Mucosa of descending colon (tissue), 3 donors: Measurements from ENCODE around the gene FAM184B. TPM values are rescaled to one million over a fixed set of nuclear protein-coding genes. Genes with fewer than 3 reads are reported as not detected.

Experiments used
- ATAC-seq: fragments of 200-7000 bp; cut with Tn5 transposase; one replicate; pipeline ENCODE4 v1.9.1; 2020; ENCODE audit warnings: mild to moderate bottlenecking, moderate library complexity
- DNase-seq, 3 donors: peaks; one replicate each; pipeline ENCODE4 v3.0.0-alpha.2; 2020
- H3K36me3 ChIP-seq: fragments of 200-600 bp; one replicate; pipeline ENCODE4 v1.8.0; 2021; ENCODE audit warnings: low read depth, mild to moderate bottlenecking
- H3K4me1 ChIP-seq: fragments of 200-600 bp; one replicate; pipeline ENCODE4 v1.8.0; 2021; ENCODE audit warnings: low read depth, mild to moderate bottlenecking
- H3K4me3 ChIP-seq: fragments of 200-600 bp; one replicate; pipeline ENCODE4 v1.8.0; 2021; ENCODE audit warnings: mild to moderate bottlenecking
- H3K9me3 ChIP-seq: fragments of 200-600 bp; one replicate; pipeline ENCODE4 v1.8.0; 2021; ENCODE audit warnings: mild to moderate bottlenecking
- intact Hi-C, 2 donors: fragments of 100-400 bp; cut with DNase I in 1 of 2; cut with micrococcal nuclease in 1 of 2; formaldehyde crosslinking; loops; one replicate each; pipeline versions ENCODE4 v1.11.0 to v1.11.1; 2022; cut with DNase I, micrococcal nuclease
- long read RNA-seq, 2 donors: library from polyadenylated mRNA; unstranded; transcript quantifications; one replicate each; pipeline ENCODE4 v2.0.0, GENCODE V29; 2019 to 2021
- total RNA-seq, 3 donors: library from RNA; stranded (reverse); fragmentation: NEBNext Ultra II Directional in 2 of 3; extraction: Animal tissue kit (Norgen Biotek cat#: 25700) in 2 of 3; gene quantifications; one replicate each; pipeline versions ENCODE4 v1.2.1 to v1.2.4, GENCODE V29; 2021 to 2023
- TF ChIP-seq, protein P1 (sequence below): fragments of 200-600 bp; IDR thresholded peaks from one replicate; pipeline ENCODE4 v1.8.0; 2022; ENCODE audit warnings: antibody characterized with exemption, mild to moderate bottlenecking
- donor health status: DM: no; HTN: no; CAD: no; lungs with moderate emphysema.
- donor health status: DM: no; HTN: no; CAD: no.
- donor health status: DM: no; HTN: yes; CAD: no.

The FAM184B gene
- total RNA-seq, result under 1 TPM; 0.13 to 0.61 (median 0.41) TPM
- long read RNA-seq, donor 1, partial matches to known transcripts, result 0 of 2 reads
- long read RNA-seq, donor 1, other reads (novel, unspliced or antisense), result 2 of 2 reads
- long read RNA-seq, donor 2, partial matches to known transcripts, result 0 of 7 reads
- long read RNA-seq, donor 2, other reads (novel, unspliced or antisense), result 7 of 7 reads

DNA sequence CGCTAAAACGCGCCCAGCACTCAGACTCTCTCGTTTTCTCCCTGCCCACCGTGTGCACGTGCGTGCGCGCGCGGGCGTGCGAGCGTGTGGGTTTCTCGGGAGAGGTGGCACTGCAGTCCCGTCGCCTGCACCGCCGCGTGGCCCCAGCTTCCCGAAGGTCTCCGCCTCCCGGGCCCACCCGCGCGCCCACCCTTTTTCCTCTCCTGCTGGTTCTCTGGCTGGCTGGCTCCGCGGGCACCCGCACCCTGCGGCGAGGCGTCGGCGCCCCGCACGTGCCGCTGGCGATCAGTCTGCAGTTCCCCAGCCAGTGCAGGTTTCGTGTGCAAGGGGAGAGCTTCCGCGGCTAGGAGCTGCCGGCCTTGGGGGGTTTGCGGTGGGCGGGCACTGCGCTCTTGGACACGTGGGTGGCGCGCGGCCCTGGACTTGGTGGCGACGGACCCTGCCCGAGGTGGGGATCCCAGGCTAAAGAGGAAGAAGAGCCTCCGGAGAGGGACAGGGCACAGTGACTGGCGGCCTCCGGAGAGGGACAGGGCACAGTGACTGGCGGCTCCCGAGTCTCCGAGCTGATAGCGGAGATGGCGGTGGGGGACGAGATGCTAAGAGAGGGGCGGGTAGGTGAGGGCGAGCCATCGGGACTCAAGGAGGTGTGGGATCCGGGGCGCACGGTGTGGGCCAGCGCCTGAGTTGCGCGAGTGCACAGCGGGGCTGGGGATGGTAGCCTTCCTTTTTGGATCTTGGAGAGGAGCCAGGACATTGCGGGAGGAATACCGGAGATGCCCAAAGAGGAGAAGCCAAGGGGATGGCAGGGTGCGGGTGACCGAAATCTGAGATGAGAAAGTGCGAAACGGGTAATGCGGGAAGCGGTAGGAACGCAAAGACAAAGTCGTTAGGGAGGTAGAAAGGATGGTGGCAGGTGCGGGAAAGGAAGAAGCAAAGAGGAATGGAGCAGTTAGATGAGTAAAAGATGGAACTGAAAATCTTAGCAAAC is at the start of gene FAM184B:
FAM184B (minus strand) TSS at position 322 of the 988 bp plus-strand sequence. CDS start 322 bp downstream, outside the sequence.
- TF ChIP-seq, protein P1, sequence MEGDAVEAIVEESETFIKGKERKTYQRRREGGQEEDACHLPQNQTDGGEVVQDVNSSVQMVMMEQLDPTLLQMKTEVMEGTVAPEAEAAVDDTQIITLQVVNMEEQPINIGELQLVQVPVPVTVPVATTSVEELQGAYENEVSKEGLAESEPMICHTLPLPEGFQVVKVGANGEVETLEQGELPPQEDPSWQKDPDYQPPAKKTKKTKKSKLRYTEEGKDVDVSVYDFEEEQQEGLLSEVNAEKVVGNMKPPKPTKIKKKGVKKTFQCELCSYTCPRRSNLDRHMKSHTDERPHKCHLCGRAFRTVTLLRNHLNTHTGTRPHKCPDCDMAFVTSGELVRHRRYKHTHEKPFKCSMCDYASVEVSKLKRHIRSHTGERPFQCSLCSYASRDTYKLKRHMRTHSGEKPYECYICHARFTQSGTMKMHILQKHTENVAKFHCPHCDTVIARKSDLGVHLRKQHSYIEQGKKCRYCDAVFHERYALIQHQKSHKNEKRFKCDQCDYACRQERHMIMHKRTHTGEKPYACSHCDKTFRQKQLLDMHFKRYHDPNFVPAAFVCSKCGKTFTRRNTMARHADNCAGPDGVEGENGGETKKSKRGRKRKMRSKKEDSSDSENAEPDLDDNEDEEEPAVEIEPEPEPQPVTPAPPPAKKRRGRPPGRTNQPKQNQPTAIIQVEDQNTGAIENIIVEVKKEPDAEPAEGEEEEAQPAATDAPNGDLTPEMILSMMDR, result no peak
- Histone ChIP-seq H3K4me3 (no peak within 1 kb of the TSS), H3K36me3 (no peaks in the 10 kb centered on the region), H3K4me1 (peaks cover 14% of the 10 kb centered on the region), H3K9me3 (no peaks in the 10 kb centered on the region)
- intact Hi-C loops, result no loop called here
- DNase-seq, result no peak
- peak; percentile 30 for ATAC-seq

DNA sequence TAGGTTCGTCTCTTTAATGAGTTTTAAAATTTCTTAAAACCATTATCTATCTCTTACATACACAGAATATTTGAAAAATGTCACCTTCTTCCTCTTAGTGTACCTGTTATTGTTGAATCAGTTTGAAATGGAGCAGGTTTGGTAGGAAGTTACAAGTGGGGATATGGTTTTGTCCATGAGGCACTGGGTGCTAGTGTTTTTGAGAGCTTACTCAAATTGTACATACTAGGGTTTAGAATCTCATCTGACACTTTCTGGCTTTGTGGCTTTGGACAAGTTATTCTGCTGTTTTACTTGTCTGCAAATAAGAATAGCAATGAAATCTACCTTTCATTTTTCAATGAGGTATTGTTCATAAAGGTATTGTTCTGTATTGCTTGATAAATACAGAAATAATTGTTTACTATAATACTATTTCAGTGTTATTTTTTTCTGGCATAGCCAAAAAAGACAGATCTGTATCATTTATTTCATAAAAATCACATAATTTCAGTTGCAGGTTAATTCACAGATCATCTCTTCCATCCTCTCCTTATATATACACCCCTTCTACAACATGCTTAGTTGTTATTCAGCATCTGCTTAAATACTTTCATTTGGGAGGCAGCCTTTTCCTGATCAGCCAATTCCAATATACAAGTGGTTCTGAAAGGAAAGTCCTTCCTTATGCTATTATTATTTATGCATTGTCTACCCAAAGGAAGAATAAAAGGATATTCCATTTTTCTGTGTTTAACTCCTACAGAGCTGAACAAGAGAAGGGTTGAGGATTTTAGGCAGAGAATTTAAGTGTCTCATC is 42.6 kb upstream of the FAM184B start:
- H3K36me3 ChIP-seq, result no peaks in the 10 kb centered on the region
- intact Hi-C loops, result no loop called here

DNA sequence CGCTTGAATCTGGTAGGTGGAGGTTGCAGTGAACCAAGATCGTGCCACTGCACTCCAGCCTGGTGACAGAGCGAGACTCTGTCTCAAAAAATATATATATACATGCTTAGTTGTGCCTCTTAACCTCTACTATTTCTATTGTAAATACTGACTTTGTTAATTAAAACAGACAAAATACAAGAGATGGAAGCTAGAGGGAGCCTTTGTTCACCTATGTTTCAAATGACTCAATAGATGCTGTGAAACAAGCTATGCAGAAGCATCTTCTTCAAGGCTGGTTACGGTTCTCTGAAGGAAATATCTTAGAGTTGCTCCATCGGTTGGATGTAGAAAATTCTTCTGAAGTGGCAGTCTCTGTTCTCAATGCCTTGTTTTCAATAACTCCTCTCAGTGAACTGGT is 35.6 kb upstream of the FAM184B start:
- no peaks in the 10 kb centered on the region for H3K9me3 ChIP-seq
- TF ChIP-seq, protein P1, result peak; percentile 25
- no peaks in the 10 kb centered on the region for H3K4me1 ChIP-seq
- ATAC-seq (peak; percentile 69), DNase-seq (peak in 1 of 3 donors; percentile 12)
- no peak overlapping the region for H3K4me3 ChIP-seq
- H3K36me3 ChIP-seq, result no peaks in the 10 kb centered on the region
- intact Hi-C loops, result loop anchor here in 1 of 2 donors (5.0 kb wide), 1 partner anchor 550 kb away; no protein-coding TSS in a partner anchor

More for the DNA sequence above, 42.6 kb upstream of the FAM184B start:
- TF ChIP-seq, protein P1, result no peak
- no peaks in the 10 kb centered on the region for H3K9me3 ChIP-seq
- DNase-seq, result no peak
- H3K4me3 ChIP-seq, result no peak overlapping the region
- H3K4me1 ChIP-seq, result no peaks in the 10 kb centered on the region
- ATAC-seq, result no peak

DNA sequence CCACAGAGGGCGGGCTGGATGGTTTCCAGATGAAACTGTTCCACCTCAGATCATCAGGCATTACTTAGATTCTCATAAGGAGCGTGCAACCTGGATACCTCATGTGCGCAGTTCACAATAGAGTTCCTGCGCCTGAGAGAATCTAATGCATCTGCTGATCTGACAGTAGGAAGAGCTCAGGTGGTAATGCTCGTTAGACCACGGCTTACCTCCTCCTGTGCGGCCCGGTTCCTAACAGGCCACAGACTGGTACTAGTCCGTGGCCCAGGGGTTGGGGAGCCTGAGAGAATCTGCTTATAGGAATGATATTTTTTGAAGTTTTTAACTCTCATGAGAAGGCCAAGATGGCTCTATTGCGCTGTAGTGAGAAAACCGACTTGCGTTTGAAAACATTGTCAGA is 34.7 kb upstream of the FAM184B start:
- ATAC-seq, result no peak
- H3K4me1 ChIP-seq, result no peaks in the 10 kb centered on the region
- H3K4me3 ChIP-seq, result no peak overlapping the region
- H3K36me3 ChIP-seq, result no peaks in the 10 kb centered on the region
- no peak for DNase-seq
- intact Hi-C loops, result loop anchor here in 1 of 2 donors (5.0 kb wide), 1 partner anchor 551 kb away; no protein-coding TSS in a partner anchor
- TF ChIP-seq, protein P1, result no peak
- no peaks in the 10 kb centered on the region for H3K9me3 ChIP-seq

DNA sequence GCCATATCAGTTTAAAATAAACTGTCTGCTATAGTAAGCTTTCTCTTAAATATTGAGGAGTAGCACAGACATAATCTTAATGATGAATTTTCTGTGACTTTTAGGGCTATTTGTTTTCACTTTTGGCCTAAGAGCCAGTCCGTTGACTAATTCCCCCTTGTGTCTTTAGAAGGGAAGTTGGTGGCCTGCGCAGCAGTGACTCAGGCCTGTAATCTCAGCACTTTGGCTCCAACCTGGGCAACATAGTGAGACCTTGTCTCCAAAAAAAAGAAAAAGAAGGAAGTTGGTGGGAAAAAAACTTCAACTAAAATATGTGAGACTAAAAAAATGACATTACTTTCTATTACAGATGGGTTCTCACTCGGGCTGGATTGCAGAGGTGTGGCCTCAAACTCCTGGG is 32.7 kb upstream of the FAM184B start:
- no peaks in the 10 kb centered on the region for H3K36me3 ChIP-seq
- DNase-seq (no peak), ATAC-seq (no peak)
- TF ChIP-seq, protein P1, result no peak
- peaks cover 7% of the 10 kb centered on the region for H3K4me1 ChIP-seq
- intact Hi-C loops, result no loop called here
- H3K9me3 ChIP-seq, result no peaks in the 10 kb centered on the region
- H3K4me3 ChIP-seq, result no peak overlapping the region
